ENCODE results near the gene CCDC102A. TPM values are rescaled to one million over a fixed set of nuclear protein-coding genes. Genes with fewer than 3 reads are reported as not detected.

The CCDC102A gene
- total RNA-seq, 1 experiment from 2014 or later = 4.5 TPM

- no peak within 1 kb of the TSS for H2AFZ ChIP-seq (ENCODE audit: low read depth, low read length, poor library complexity, severe bottlenecking)
- peak within 1 kb of the TSS; percentile 85 for H3K9ac ChIP-seq (ENCODE audit: low read length)
- H3K36me3 ChIP-seq (ENCODE audit: control insufficient read depth in 1 of 2, insufficient read depth in 2 of 2, low read length in 2 of 2) = peaks cover 41 to 42% of the 10 kb centered on the region in 2 experiments; a peak in 3 of 4 replicates
- TF ChIP-seq ATF3 (IDR thresholded peaks at IDR 0.05) (no peak), ZFX (IDR thresholded peaks at IDR 0.05) (peak; percentile 70; the same call in 1 of the 2 replicates), YY1 (IDR thresholded peaks at IDR 0.05; ENCODE audit: extremely low read depth, insufficient replicate concordance, low read depth, low read length) (peak; percentile 77), SIN3A (IDR thresholded peaks at IDR 0.05; ENCODE audit: low read depth) (peak; percentile 93), REST (IDR thresholded peaks at IDR 0.05; ENCODE audit: low read depth) (no peak), CBX3 (IDR thresholded peaks at IDR 0.05; ENCODE audit: low read depth) (peak; percentile 94), ZNF274 (IDR thresholded peaks at IDR 0.05; ENCODE audit: low read depth, low read length) (no peak), EGR1 (IDR thresholded peaks at IDR 0.05; ENCODE audit: low read depth) (0 out of 2 replicates have a peak, but pooled peaks have one; percentile 25), TCF7L2 (IDR thresholded peaks at IDR 0.05; ENCODE audit: borderline replicate concordance, extremely low read depth, insufficient read depth, insufficient read length) (peak; percentile 15), EZH2 (IDR thresholded peaks at IDR 0.05) (no peak), RAD21 (IDR thresholded peaks at IDR 0.05; ENCODE audit: low read depth) (no peak), MAX (IDR thresholded peaks at IDR 0.05) (peak; percentile 68), CTCF (IDR thresholded peaks at IDR 0.05 in 2 of 3, conservative IDR thresholded peaks at IDR 0.05 in 1 of 3; ENCODE audit: borderline replicate concordance in 1 of 3, insufficient read depth in 1 of 3, low read depth in 2 of 3, low read length in 2 of 3) (peak; percentile 62 to 83 (median 80); a peak in 5 of 6 replicates), CEBPB (IDR thresholded peaks at IDR 0.05; ENCODE audit: low read depth) (no peak), POLR2A (IDR thresholded peaks at IDR 0.05; ENCODE audit: borderline replicate concordance, extremely low read depth, insufficient read depth, insufficient read length) (peak; percentile 92), ELF1 (IDR thresholded peaks at IDR 0.05; ENCODE audit: borderline replicate concordance, low read depth) (peak; percentile 74), JUND (IDR thresholded peaks at IDR 0.05) (0 out of 2 replicates have a peak, but pooled peaks have one; percentile 1), POLR2AphosphoS5 (IDR thresholded peaks at IDR 0.05; ENCODE audit: low read depth, low read length) (peak; percentile 99), EZH2phosphoT487 (IDR thresholded peaks at IDR 0.05; ENCODE audit: borderline replicate concordance) (no peak), SRF (IDR thresholded peaks at IDR 0.05; ENCODE audit: low read depth) (no peak)
Measured at GRCh38 chr16:57462209-57462977, 74.0 kb downstream of the CCDC102A start, which contains the start of gene POLR2C. TSS of gene POLR2C (plus strand) at chr16:57462679. CDS start at chr16:57462725, 46 bp downstream.

More at GRCh38 chr16:57462209-57462977, 74.0 kb downstream of the CCDC102A start, which contains the start of gene POLR2C:
- Histone ChIP-seq H3K4me2 (ENCODE audit: low read length) (peak within 1 kb of the TSS; percentile 78), H3K9me2 (ENCODE audit: insufficient read depth) (no peaks in the 10 kb centered on the region), H4K20me1 (ENCODE audit: insufficient read depth) (no peaks in the 10 kb centered on the region; the same call in 1 of the 2 replicates), H3K4me3 (replicated peaks in 1 of 2; ENCODE audit: low read depth in 1 of 2, low read length in 2 of 2) (peak within 1 kb of the TSS; percentile 82 to 94), H3K9me3 (ENCODE audit: control insufficient read depth in 1 of 2, insufficient read depth in 1 of 2, low read depth in 1 of 2, low read length in 2 of 2) (no peaks in the 10 kb centered on the region), H3K27me3 (ENCODE audit: insufficient read depth, low read length) (no peaks in the 10 kb centered on the region), H3K4me1 (ENCODE audit: control insufficient read depth in 1 of 2, insufficient read depth in 2 of 2, low read length in 2 of 2) (peaks cover 8 to 10% of the 10 kb centered on the region in 2 experiments; a peak in 3 of 4 replicates), H3K79me2 (ENCODE audit: insufficient read depth, low read length) (peaks cover 39% of the 10 kb centered on the region), H3K27ac (ENCODE audit: low read depth, low read length) (peak within 1 kb of the TSS; percentile 61)
- ChIA-PET POLR2A (interaction anchor here (0.6 to 1.4 kb wide), 4 partner anchors 10 to 332 kb away, joined by 3 to 10 read pairs (median 5); partner anchors contain the start of genes CIAPIN1 and COQ9), RAD21 (ENCODE audit: low non-redundant PET in 1 of 2, low total read pairs in 2 of 2, uncharacterized antibody in 2 of 2, unreplicated experiment in 2 of 2) (no interaction called here), CTCF (interaction anchor here (0.8 to 2.6 kb wide), 10 partner anchors 10 to 162 kb away, joined by 3 to 16 read pairs (median 5); partner anchors contain the start of genes CIAPIN1 and COQ9)
- BruUV-seq (replicated peaks) = no TSS peak
- intact Hi-C loops (cut with micrococcal nuclease) = no loop called here
- DNase-seq (ENCODE audit: low read depth, low spot score) (peak; percentile 72), ATAC-seq (peak; percentile 94)

Measured in HCT116 (cell line).